Measurements from ENCODE around the gene TPSG1.
"Not testable (repeated sequence)": the region's sequence is repeated elsewhere in the genome, so short reads cannot be mapped to it uniquely, and the experiment has no call there.

The TPSG1 gene

DNA sequence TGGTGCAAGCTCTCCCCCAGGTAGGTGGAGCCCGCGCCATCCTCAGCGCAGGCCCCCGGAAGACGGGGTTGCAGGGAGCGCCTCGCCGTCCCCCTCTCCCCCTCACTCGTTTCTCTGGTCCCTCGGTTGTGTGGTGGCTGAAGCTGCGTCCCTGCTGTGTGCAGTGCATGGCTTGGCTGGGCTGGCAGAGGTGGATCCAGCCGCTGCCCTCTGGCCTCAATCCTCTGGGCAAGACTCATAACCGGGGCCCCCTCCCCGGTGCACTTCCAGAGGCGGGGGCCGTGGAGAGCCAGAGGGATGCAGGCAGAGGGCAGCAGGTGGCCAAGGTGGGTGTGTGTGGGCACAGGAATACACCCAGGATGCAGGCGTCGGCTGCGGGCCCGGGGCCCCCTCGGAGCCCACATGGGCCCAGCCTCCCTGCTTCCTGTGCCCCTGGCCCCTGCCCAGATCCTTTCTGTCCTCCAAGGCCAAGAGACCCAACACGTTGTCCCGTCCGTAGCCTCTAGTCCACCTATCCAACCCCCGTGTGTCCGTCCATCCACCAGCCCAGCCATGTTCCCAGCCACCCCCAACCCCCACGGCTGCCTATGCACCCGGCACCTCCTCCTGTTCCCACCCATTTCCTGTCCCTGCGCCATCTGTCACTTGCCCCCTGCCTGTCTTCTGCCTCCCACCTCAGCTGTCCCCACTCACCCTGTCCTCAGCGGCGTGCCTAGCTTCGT lies 9.3 kb downstream of the TPSG1 start:
- DNase-seq (ENCODE audit: low read depth, low spot score): no peak

DNA sequence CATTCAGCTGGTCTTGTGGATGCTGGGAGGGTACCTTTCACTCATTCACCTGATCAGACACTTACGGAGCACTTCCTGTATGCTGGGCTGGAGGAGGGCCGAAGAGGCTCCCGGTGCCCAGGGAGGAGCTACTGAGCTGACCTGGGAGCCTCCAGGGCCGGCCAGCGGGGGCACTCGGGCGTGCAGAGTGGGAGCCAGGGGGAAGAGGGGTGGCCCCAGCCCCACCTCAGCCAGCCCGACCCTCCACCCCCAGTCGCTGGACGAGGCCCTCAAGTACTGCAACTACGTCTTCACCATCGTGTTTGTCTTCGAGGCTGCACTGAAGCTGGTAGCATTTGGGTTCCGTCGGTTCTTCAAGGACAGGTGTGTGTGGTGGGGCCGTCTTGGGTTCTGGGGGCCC lies 10.3 kb downstream of the TPSG1 start:
- DNase-seq (ENCODE audit: low read depth, low spot score): no peak

DNA sequence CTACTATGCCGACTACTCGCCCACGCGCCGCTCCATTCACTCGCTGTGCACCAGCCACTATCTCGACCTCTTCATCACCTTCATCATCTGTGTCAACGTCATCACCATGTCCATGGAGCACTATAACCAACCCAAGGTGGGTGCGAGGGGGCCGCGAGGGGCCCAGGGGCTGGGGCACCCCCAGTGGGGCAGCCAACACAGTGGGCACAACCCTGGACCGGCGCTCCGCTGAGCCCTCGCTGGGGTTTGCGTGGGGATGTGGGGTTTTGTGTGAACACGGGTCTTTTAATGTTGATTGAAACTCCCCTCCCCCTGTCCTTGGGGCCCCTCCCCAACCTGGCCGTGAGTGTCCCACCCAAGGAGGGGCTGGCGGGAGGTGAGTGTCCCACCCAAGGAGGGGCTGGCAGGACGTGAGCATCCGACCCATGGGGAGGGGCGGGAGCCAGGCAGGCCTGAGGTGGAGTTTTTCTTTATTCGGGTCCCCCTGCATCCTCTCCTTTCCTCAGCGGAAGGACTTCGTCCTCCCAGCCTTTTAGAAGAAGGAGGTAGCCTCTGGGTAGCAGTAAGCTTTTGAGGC lies 11.2 kb downstream of the TPSG1 start:
- DNase-seq (ENCODE audit: low read depth, low spot score): no peak

DNA sequence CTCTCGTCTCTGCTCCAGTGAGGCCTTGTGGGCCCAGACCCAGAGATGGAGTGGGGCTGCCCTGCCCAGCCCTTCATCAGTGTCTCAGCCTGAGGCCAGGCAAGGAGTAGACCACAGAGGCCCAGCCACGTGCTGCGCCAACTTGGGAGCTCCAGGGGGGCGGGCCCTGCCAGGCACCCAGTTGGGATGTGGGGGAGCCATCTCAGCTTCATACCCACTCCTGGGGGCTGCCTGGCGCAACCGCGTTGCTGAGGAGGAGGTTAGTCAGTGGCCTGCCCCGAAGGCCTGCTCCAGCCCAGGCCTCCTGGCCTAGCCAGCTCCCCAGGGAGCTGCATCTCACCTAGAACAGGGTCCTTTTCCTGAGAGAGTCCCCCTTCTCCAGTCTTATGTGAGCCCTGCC lies 11.8 kb downstream of the TPSG1 start:
- DNase-seq (ENCODE audit: low read depth, low spot score): no peak

DNA sequence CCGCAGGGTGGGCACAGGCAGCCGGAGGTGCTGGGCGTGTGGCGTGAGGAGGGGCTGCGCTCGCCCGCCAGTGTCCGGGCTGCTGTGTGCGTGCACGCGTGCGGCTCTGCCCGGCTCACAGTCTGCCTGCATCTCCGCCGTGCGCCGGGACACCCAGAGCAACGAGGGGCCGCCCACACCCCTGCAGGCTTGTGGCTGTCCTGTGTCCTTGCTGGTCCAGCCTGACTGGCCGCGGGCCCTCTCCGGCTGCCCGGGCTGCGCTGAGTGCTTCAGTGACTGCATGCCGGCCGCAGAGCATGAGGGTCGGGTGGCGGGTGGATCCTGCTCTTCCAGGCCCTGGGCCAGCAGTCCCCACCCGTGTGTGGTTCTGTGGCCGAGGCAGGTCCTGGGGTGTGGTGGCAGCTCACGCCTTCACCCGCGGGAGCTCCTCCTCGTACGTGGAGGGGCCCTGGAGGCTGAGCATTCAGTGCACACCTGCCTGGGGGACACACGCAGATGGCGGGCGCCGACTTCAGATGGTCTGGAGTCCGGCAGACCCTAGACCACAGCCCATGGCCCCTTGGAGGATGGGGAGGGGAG lies 12.4 kb downstream of the TPSG1 start:
- DNase-seq (ENCODE audit: low read depth, low spot score): no peak

DNA sequence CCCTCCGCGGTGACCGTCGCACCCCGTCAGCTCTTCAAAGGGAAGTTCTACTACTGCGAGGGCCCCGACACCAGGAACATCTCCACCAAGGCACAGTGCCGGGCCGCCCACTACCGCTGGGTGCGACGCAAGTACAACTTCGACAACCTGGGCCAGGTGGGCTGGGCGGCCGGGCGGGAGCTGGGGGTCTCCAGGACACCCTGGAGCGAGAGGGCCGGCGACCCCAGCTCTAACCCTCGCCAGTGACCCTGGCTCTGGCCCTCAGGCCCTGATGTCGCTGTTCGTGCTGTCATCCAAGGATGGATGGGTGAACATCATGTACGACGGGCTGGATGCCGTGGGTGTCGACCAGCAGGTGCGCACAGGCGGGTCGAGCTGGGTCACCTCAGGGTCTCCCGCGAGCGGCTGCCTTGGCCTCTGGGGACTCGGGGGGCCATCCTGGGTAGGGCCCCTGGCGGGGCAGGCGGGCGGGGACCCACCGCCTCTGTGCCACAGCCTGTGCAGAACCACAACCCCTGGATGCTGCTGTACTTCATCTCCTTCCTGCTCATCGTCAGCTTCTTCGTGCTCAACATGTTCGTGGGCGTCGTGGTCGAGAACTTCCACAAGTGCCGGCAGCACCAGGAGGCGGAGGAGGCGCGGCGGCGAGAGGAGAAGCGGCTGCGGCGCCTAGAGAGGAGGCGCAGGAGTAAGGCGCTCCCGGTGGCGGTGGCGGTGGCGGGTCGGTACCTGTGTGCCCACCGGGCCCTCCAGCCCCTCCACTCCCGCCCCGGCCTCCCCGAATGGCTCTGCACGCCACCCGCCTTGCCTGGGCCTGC lies 13.4 kb downstream of the TPSG1 start:
- DNase-seq (ENCODE audit: low read depth, low spot score): no peak

DNA sequence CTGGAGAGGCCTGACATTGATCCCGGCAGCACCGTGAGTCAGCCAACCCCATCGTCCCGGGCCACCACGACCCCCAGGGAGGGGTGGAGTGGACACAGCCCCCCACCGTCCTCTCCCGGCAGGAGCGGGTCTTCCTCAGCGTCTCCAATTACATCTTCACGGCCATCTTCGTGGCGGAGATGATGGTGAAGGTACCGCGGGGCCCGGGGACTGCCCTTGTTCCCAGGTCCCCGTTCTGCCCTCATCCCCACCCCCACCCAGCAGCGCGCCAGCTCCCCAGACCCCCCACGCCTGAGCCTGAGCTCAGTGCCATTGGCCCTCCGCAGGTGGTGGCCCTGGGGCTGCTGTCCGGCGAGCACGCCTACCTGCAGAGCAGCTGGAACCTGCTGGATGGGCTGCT lies 14.6 kb downstream of the TPSG1 start:
- no peak for DNase-seq (ENCODE audit: low read depth, low spot score)

DNA sequence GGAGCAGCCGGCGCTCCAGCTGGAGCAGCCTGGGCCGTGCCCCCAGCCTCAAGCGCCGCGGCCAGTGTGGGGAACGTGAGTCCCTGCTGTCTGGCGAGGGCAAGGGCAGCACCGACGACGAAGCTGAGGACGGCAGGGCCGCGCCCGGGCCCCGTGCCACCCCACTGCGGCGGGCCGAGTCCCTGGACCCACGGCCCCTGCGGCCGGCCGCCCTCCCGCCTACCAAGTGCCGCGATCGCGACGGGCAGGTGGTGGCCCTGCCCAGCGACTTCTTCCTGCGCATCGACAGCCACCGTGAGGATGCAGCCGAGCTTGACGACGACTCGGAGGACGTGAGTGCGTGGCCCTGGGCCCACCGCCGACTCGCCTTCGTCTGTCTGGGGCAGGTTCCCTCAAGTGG lies 16.0 kb downstream of the TPSG1 start:
- no peak for DNase-seq (ENCODE audit: low read depth, low spot score)

DNA sequence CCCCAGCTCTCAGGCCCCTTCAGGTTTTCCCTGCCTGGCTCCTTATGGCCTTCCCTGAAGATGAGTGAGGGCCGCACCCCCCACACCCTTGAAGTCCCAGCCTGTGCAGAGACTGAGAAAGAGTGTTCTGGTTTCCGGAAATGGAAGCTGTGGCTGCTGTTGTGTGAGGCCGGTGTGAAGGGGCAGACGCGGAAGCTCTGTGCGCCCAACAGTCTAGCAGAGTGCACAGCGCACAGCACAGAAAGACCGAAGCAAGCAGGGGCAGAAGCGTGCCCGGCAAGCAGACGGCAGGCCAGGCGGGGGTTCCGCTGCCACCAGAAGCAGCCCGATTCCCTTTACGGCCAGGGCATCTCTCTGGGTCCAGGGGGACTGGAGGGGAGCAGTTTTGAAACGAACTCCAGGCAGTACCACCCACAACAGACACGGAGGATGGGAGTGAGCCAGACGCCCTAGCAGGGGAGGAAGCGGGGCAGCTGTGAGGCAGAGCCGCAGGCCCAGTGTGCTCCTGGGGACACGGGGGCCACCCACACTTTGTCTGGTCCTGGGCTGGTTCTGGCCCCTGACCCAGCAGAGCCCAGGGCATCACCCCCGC lies 16.7 kb downstream of the TPSG1 start:
- no peak for DNase-seq (ENCODE audit: low read depth, low spot score)

DNA sequence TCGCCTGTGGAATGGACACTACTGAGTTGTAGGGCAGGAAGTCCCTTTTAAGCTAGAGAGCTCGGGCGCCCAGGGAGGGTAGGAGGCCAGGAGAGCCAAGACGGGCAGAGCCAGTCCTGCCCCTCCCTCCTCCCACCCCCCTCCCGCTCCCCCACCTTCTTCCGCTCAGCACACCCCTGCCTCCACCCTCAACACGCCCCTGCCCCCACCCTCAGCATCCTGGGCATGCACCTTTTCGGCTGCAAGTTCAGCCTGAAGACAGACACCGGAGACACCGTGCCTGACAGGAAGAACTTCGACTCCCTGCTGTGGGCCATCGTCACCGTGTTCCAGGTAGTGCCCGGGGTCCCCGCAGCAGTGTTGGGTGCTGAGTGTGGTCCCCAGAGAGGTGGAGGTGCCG lies 18.3 kb downstream of the TPSG1 start:
- DNase-seq (ENCODE audit: low read depth, low spot score): no peak

DNA sequence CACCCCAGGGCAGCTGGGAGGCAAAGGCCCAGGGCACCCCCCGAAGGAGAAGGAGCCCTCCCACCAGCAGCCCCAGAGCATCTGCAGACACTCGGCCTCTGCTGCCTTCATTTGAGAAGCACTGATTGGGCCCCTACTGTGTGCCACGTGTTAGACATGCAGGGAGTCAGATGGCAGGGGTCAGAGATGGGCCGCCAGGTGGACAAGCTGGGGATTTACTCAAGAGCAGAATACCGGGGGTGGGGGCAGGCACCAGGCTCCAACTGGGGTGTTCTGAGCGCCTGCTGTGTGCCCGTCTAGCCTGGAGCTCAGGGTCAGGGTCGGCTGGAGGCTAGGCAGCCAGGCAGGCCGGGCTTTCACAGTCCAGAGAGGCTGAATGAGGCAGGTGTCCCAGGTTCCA lies 18.7 kb downstream of the TPSG1 start:
- DNase-seq (ENCODE audit: low read depth, low spot score): no peak

DNA sequence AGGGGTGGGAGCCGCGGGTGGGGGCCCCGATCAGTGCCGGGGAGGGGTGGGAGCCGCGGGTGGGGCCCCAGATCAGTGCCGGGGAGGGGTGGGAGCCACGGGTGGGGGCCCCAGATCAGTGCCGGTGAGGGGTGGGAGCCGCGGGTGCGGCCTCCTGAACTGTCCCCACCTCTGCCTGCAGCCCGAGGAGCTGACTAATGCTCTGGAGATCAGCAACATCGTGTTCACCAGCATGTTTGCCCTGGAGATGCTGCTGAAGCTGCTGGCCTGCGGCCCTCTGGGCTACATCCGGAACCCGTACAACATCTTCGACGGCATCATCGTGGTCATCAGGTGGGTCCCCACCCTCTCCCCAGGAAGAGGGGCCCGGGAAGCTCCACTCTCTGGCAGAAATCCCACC lies 20.1 kb downstream of the TPSG1 start:
- no peak for DNase-seq (ENCODE audit: low read depth, low spot score)

DNA sequence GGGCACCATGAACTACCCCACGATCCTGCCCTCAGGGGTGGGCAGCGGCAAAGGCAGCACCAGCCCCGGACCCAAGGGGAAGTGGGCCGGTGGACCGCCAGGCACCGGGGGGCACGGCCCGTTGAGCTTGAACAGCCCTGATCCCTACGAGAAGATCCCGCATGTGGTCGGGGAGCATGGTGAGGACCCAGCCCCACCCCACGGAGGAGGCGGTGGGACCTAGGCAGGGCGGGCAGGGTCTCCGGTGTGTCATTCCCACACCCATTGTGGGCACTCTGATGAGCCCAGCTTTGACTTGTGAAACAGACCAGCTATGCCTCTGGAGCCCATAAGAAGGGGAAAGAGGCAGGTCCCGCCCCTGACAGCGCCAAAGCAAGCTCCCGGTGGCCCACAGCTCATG lies 22.8 kb downstream of the TPSG1 start:
- no peak for DNase-seq (ENCODE audit: low read depth, low spot score)

DNA sequence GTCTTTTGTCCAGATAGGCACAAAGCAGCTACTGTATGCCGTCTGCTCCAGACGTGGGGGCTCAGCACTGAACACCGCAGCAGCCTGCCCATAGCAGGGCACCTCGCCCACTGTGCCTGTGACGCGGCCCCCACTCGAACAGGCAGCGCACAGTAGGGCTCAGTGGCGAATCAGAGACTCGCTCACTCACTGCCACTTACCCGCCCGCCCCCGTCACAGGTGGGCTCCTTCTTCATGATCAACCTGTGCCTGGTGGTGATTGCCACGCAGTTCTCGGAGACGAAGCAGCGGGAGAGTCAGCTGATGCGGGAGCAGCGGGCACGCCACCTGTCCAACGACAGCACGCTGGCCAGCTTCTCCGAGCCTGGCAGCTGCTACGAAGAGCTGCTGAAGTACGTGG lies 23.6 kb downstream of the TPSG1 start:
- DNase-seq (ENCODE audit: low read depth, low spot score): no peak

DNA sequence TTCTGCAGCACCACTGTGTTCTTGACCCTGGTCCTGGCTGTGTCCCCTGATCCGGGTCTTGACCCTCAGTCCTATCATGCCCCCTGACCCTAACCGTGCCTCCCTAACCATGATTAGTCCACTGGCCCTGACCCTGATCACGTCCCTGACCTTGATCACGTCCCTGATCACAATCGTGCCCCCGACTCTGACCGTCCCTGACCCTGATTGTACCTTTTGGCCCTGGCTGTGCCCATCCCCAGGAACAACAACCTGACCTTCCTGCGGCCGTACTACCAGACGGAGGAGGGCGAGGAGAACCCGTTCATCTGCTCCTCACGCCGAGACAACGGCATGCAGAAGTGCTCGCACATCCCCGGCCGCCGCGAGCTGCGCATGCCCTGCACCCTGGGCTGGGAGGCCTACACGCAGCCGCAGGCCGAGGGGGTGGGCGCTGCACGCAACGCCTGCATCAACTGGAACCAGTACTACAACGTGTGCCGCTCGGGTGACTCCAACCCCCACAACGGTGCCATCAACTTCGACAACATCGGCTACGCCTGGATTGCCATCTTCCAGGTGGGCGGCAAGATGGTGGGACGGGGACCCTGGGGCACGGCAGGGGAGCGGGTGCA lies 24.9 kb downstream of the TPSG1 start:
- no peak for DNase-seq (ENCODE audit: low read depth, low spot score)

DNA sequence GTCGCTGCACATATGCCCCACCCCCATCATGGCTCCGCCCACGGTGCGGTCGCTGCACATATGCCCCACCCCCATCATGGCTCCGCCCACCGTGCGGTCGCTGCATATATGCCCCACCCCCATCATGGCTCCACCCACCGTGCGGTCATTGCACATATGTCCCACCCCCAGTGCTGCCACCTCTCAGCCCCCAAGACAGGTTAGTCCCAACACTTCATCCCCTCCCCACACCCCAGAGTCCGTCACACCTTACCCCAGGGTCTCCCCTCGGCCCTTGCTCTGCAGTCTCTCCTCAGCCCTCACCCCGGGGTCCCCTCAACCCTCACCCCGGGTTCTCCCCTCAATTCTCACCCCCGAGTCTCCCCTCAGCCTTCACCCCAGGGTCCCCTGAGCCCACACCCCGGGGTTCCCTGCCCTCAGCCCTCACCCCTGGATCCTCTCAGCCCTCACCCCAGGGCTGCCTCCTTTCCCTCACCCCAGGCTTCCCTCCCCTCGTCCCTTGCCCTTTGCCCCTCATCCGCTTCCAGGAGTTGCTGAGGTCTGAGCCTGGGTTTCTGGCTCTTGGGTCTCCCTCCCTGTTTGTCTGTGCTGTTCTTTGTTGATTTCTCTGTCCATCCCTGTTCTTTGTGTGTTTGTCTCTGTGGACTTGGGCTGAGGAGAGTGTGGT lies 25.6 kb downstream of the TPSG1 start:
- no peak for DNase-seq (ENCODE audit: low read depth, low spot score)

DNA sequence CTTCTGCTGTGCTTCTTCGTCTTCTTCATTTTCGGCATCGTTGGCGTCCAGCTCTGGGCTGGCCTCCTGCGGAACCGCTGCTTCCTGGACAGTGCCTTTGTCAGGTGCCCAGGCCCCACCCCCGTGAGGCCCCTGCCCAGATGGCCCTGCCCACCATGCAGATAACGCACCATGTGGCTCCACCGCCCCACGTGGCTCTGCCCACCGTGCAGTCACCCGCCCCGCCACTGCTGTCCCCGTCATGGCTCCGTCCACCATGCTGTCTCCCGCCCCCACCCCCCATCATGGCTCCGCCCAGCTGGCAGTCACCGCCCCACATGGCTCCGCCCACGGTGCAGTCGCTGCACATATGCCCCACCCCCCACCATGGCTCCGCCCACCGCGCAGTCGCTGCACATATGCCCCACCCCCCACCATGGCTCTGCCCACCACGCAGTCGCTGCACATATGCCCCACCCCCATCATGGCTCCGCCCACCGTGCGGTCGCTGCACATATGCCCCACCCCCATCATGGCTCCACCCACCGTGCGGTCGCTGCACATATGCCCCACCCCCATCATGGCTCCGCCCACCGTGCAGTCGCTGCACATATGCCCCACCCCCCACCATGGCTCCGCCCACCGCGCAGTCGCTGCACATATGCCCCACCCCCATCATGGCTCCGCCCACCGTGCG lies 26.3 kb downstream of the TPSG1 start:
- DNase-seq (ENCODE audit: low read depth, low spot score): not testable (repeated sequence)

DNA sequence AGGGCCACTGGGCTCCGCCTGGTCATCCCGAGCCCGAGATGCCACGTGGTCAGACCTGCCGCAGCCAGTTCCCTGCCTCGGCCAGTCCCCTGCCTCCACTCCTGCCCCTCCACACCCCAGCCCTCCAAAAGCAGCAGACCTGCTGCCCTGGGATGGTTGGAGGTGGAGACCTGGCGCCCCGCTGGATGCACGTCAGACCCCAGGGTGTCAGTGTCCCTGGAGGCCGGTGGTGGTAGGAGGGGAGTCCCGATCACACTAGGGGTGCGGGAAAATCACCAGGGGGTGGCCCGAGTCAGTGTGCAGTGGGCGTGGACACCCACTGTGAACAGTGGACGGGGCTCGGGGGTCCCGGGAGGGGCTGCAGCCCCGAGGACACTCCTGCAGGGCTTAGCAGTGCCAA lies 26.9 kb downstream of the TPSG1 start:
- DNase-seq (ENCODE audit: low read depth, low spot score): no peak

DNA sequence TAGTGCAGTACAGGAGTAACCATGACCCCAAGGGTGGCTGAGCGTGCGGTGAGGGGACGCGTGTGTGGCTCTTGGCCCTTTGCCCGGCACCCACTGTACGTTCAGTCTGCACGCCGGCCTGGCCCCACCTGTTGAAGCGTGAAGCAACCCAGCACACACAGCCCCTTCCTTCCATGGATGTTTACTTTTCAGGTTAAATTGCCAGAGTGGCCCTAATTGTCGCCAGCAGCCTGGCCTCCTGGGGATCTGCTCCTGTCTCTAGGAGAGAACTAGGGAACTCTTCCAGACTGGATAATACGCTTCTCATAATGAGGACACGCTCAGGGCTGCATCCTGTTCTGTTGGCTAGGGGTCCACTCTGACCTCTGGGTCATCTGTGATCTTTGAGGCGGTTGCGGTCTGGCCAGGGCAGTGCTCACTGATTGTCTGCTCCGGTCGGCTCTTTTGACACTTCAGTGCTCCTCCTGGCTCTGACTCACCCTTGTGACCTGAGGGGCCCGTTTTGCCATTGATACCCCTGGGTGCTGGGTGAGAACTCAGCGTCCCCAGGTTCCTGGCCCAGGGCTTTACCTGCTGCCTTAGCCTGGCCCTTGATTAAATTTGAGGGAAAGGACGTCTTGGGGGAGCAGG lies 27.7 kb downstream of the TPSG1 start:
- no peak for DNase-seq (ENCODE audit: low read depth, low spot score)

DNA sequence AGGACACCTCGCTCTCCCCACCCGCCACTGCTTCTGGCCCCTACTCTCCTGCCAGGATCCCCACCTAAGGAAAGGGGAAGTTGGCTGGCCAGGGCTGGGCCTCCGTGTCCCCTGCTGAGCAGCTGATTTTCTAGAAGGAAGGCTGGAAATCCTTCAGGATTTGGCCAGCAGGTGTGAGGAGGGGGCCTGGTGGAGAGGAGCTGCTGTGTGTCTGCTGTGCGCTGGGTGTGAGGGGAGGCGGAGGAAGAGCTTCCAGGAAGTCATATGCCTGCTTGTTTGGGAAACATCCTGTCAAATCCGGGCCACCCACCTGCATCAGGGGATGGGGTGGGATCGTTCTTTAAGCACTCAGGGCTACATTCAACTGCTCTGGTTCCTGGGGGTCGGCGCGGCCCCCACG lies 28.6 kb downstream of the TPSG1 start:
- DNase-seq (ENCODE audit: low read depth, low spot score): no peak
